HG02588 (cell line): Measurements from ENCODE around the gene IGSF23.
"Not testable (repeated sequence)": the region's sequence is repeated elsewhere in the genome, so short reads cannot be mapped to it uniquely, and the experiment has no call there.

Experiments
- ATAC-seq: cut with Tn5 transposase; IDR thresholded peaks from one replicate; pipeline ENCODE4 v1.9.1; 2021; ENCODE audit warnings: mild to moderate bottlenecking, moderate library complexity; ENCODE audit not compliant: unreplicated experiment

The IGSF23 gene

DNA sequence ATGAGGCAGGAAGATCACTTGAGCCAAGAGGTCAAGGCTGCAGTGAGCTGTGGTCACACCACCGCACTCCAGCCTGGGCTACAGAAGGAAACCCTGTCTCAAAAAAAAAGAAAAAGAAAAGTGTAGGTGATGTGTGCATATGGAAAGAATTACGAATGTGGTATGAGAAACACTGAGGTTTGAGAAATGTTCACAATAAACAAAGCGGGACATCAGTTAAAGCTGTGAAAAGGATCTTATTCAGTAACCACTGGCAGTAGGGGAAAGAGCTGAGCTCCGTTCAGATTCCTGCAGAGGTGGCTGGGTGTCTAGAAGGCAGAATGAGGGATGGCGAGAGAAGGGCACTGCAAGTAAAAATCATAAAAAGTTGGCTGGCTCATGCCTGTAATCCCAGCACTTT is 4.1 kb upstream of the IGSF23 start:
- no peak for ATAC-seq

DNA sequence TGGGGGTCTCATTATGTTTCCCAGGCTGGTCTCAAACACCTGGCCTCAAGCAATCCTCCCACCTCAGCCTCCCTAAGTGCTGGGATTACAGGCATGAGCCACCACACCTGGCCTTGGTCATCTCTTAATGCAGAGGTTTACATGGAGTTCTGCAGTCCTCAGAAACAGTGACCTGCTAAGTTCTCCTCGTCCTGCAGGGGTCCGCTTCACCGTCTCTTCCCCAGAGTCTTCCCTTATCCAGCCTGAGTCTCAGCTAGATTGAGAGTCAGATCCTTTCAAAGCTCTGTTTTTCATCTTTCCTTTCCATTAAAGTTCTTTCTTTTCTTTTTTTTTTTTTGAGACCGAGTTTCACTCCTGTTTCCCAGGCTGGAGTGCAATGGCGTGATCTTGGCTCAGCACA is 2.9 kb upstream of the IGSF23 start:
- not testable (repeated sequence) for ATAC-seq

DNA sequence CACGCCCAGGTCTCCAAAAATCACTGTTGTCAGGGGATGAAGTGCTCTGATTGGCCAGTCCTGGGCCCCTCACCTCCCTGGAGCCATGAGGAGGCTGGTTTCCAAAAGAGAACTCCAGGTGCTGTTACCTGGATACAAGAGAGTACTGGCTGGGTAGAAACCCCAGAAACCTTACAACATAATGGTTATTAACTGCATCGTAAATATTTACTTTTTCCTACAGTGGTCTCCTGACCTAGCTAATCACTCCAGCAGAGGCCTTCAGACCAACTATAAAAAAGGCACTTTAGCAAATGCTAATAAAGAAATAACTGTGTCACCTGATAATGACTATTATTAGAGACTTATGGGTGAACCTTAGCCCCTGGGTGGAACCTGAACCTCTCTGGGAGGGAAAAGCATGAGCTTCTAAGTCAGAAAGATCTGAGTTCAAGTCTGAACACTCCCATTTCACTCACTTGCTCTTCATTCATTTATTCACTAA is 1.5 kb upstream of the IGSF23 start:
- ATAC-seq: no peak

GRCh38 chr19:44614313-44614712 is 950 bp downstream of the IGSF23 start:
- ATAC-seq: no peak

GRCh38 chr19:44615863-44616247 is 2.5 kb downstream of the IGSF23 start:
- no peak for ATAC-seq

GRCh38 chr19:44617110-44617880 is 3.9 kb downstream of the IGSF23 start:
- no peak for ATAC-seq

GRCh38 chr19:44618640-44619357 is 5.4 kb downstream of the IGSF23 start:
- no peak for ATAC-seq

DNA sequence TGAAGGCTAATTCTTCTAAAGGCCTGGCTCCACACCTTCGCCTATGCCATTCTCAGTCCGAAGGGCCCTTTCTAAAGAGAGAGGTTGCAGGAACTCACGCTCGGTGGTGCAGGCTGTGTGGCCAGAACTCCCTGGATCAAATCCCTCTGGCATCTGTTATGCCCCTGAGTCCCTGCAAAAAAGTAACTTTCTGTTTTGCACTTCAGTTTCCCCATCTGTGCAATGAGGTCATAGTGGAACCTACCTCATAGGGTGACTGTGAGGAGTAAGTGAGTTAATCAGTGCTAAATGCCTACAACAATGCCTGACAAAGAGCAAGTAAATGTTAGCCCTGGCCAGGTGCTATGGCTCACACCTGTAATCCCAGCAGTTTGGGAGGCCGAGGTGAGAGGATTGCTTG is 7.3 kb downstream of the IGSF23 start:
- ATAC-seq: no peak

GRCh38 chr19:44621367-44621766 is 8.0 kb downstream of the IGSF23 start:
- ATAC-seq: no peak

DNA sequence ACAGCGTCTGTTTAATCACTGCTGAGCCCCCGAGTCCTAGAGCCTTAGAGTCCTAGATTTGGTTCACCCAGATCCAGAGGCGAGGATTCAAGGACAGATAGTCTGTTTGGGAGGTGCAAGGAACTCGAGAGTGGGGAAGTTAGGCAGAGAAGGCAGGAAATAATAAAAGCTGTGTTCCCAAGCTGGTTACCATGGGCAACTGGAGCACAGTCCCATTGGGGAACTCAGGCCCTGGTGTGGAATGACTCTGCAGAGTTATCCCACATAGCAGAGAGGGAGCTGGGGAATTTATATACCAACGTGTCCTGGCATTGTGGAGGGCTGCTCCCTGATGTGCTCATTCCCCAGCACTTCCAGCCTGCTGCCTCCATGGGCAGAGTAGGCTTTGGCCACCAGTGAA is 9.7 kb downstream of the IGSF23 start:
- ATAC-seq: no peak

DNA sequence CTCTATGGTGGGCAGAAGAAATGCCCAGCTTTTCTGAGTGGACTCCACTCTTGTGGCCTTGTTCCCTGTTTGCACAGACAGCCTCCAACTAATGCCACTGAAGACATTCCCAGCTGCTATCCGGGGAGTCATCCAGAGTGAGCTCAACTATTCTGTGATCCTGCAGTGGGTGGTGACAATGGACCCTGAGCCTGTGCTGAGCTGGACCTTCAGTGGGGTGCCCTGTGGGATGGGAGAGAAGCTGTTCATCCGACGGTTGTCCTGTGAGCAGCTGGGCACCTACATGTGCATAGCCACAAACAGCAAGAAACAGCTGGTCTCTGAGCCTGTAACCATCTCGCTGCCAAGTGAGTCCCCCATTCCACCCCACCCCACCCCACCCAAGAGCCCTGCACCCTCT is 10.3 kb downstream of the IGSF23 start:
- no peak for ATAC-seq

- no peak for ATAC-seq
Measured at GRCh38 chr19:44624840-44625354, 11.5 kb downstream of the IGSF23 start.

DNA sequence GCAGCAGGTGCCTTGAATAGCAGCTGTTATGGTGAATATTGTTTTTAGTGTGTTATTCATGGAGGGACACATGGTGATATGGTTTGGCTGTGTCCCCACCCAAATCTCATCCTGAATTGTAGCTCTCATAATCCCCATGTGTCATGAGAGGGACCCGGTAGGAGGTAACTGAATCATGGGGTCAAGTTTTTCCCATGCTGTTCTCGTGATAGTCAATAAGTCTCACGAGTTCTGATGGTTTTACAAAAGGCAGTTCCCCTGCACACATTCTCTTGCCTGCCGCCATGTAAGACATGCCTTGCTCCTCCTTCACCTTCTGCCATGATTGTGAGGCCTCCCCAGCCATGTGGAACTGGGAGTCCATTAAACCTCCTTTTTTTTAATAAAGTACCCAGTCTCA is 12.3 kb downstream of the IGSF23 start:
- not testable (repeated sequence) for ATAC-seq

DNA sequence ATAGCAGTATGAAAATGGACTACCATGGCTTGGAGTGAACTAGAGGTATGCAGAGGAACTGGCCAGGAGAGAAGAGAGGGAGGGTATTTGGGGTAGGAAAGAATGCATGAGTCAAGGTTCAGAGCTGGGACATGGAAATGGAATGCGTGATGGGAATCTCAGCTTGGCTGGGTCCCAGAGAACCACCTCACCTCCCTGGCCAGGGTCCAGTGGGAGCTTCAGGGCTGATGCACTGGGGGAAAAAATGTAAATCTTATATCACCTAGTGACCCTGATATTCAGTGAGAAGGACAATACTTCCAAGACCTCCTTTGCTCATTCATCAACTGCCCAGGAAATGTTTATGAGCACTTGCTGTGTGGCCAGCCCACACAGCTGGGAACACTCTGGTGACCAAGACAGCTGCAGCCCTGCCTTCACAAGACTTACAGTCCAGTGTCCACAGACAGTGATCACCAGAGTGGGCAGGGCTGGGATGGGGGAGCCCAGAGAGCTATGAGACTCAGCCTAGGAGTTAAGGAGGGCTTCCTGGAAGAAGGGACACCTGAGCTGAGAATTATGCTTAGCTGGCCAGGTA is 12.8 kb downstream of the IGSF23 start:
- ATAC-seq: no peak

- ATAC-seq: no peak
Measured at GRCh38 chr19:44627631-44628030, 14.3 kb downstream of the IGSF23 start.

- ATAC-seq: no peak
Measured at GRCh38 chr19:44628793-44629192, 15.4 kb downstream of the IGSF23 start.

GRCh38 chr19:44631611-44632010 is 18.2 kb downstream of the IGSF23 start:
- not testable (repeated sequence) for ATAC-seq

GRCh38 chr19:44634058-44634457 is 20.7 kb downstream of the IGSF23 start:
- not testable (repeated sequence) for ATAC-seq

DNA sequence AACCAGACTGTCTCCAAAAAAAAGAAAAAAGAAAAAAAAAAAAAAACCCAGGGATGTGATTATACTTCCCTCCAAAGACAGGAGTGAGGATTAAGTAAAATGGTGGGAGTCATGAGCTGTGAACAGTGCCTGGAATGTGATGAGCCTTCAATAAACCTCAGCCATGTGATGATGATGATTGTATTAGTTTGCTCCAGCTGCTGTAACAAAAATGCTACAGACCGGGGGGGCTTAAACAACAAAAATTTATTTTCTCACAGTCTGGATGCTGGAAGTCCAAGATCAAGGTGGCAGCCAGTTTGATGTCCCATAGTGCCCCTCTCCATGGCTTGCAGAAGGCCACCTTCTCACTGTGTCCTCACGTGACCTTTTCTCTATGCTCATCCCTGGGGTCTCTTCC is 21.4 kb downstream of the IGSF23 start:
- ATAC-seq: no peak

GRCh38 chr19:44635581-44636438 is 22.4 kb downstream of the IGSF23 start:
- ATAC-seq: no peak
